Right hindlimb (tissue), 1 donor: Measurements from ENCODE around the gene ELF4.

Experiments
- DNase-seq: peaks from one replicate; pipeline ENCODE4 v3.0.0-alpha.2; 2018

Gene ELF4

DNA sequence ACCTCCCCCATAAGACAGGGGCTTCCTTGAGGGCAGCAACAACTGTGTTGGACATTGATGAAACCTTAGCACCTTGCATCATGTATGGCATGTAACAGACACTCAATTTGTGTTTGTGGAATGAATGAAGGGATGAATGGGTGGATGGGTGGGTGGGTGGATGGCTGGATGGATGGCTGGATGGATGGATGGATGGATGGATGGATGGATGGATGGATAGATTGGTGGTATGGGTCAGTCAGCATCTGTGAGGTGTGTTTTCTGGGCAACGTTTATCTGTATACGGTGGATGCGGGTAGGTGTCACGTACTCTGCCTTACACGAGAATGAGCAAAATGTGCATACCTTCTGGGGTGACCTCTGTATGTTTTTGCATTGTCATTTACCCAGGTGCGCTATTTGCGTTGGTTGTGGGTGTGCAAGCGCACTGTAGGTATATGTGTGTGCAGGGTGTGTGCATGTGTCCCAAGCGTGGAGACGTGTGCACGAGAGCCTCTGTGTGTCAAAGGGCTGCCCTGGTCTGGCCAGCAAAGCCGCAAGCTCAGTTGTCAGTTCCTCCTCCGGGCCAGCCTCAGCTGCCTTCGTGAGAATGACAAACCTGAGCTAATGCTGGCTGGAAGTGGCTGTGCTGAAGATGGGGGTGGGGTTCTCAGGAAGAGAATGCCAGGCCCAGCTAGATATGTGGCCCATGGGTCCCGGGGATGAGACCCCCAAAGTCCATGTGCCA is 26.5 kb downstream of the ELF4 start:
- DNase-seq, result no peak

DNA sequence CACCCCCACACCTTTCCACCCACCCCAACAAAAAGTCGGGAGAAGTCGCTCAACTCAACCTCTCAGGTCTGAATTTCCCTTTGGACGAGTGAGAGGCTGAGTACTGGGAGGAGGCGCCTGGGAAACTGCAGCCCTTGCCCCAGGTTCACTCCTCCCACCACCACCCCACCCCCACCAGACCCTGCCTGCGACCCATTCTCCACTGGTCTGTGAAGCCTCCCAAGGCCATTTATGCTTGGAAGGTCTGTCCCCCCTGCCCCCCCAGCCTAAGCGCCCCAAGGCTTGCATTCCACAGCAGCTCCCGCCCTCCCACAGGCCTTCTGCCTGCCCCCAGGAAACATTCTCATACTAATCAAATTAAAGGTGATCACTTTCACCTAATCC is 27.2 kb downstream of the ELF4 start:
- no peak for DNase-seq

- peak; percentile 41 for DNase-seq
These were observed 27.8 kb downstream of the ELF4 start for GRCh38 chrX:130082244-130083106.

DNA sequence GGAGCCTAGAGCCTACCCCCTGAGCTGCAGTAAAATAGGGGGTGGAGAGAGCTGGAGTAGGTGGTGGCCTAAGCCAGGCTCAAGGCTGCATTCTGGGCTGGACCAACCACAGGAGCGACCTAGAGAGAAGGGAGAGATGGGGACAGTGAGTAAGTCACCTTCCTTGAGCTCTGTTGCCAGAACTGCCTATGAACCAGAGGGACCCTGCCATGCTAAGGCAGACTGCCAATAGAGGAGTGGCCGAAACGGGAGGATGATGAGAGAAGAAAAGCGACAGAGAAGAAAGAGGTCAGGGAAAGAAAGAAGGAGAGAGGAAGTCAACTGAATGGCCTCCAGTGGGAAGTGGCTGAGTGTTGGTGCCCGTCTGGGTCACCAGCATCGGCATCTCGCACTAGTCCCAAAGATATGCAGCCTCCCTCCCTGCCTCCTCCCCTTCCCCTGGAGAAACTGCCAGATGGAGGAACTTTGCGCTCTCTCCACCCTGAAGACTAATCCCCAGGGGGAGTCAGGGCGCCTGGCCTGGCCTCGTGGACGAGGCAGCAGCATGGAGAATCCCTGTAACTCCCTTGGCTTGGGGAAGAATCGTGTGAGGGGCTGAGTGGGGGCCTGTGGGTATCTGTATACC is 28.8 kb downstream of the ELF4 start:
- DNase-seq, result no peak

- DNase-seq, result no peak
These were observed 29.4 kb downstream of the ELF4 start for GRCh38 chrX:130080791-130081367.

GRCh38 chrX:130079824-130080406 is 30.4 kb downstream of the ELF4 start:
- DNase-seq, result peak; percentile 55

GRCh38 chrX:130075777-130076176 is 34.5 kb downstream of the ELF4 start:
- no peak for DNase-seq

- no peak for DNase-seq
These were observed 38.0 kb downstream of the ELF4 start for GRCh38 chrX:130072345-130072740.

DNA sequence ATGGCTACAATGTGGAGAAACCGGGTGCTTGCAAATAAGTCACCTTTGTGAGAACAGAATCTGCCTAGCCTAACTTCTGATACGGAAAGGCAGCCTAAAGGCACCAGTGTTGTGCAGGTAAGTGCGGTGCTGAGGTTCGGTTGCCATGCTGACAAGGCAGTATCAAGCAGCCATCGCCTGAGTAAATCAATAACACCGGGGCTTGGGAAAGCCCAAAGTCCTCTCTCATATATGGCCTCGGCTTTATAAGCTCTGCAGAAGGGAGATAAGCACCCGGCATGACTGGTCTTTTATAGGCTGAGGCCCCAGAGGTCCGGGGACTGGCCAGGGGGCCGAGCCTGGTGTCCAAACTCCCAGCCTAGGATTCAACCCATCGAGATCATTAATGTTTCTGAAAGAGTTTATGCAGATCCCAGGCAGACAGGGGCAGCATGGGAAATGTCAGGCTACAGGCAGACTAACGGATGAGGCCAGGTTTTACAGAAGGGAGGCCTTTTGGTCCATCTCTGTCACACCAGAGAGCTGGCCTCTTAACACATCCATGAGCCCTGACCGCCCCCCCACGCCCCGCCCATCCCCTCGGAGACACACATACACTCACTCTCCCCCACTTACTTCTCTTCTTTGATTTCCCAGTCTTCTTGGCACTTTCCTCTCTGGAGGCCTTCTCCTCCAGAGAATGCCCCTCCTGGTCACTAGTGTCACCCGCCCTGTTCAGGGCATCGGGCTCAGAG is 38.5 kb downstream of the ELF4 start:
- DNase-seq, result no peak

DNA sequence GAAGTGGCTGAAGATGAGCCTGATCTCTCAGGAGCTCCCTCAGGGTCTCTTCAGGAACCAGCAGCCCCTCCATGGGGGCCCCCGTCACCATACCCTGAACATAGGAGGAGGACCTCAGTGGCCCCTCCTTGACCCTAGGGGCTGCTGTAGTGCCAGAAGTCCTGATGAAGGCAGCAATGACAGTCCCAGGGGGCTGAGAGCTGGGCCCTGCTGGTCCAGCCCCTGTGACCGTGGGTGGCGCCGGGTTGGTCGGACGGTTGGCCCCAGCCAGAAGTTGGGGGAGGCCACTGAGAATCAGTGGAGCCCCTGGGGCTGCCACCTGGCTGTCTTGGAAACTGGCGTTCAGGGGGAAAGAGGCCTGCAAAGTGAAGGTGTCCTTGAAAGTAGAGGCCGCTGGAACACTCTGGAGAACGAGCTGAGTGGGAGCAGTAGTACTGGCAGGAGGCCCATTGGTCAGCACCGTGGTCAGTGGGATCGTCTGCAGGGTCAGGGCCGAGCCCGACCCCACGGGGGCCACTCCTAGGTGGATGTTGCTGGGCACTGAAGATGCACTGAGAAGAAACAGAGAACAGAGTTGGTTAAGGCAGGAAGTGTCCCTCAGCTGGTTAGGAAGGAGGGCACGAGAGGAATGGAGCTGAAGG is 43.2 kb downstream of the ELF4 start:
- no peak for DNase-seq

DNA sequence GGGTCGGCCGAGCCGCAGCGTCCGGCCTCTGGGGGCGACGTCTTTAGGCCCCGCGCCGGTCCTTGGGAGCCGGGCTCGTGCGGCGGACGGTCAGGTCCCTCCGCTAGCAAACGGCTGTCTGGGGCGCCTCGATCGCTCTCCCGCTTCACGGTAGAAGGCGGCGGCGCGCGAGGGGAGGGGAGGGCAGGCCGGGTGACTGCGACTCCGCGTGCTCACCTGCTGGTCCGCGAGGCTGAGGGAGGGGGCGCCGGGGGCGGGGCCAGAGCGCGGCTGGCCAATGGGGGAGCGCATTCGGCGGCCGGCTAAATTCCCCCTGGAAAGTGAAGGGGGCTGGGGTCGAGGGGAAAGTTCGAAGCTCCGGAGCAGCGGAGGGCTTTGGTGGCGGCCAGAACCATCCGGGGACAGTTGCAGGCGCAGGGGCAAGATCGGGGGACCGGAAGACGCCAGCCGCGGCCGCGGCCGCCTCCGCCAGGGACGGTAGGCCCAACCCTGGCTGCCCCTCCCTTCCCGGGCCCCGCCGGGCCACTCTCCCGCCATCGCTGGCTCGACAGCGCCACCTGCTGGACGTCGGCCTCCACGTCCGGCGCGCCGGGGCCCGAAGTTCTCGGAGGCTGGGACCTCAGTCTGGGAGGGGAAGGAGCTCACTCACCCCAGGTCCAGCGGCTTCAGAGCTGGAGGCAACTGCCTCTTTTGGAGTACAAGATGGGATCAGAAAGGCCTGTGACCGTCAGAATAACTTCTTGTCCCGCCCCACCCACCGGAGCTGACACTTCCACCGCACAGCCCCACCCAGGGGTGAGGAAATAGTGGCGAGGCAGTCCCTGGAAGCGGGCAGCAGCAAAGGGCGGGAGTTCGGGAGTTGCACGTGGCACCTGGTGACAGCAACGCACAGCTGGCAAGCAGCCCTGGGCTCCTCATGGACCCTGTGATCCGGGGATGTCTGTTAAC is 49.9 kb downstream of the ELF4 start:
- DNase-seq, result peak; percentile 87

- DNase-seq, result no peak
These were observed 51.6 kb downstream of the ELF4 start for GRCh38 chrX:130058652-130059051.

DNA sequence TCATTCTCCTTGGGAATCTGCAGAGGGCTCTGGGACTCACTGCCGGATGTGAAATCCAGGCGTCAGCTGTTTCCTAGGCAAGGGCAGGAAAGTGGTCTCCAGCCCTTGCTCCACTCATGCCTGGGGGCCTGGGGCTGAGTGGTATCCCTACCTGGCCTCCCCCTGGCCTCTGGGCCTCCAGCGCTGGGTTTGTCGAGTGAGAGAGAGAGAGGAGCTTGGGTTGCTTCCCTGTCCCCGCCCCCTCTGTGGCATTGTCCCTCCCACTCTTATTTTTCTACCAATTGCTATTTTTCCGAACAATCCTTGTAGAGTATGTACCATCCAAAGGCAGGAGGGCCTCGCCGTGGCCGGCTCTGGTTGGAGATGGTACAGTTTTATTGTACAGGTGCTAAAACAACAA is 53.1 kb downstream of the ELF4 start:
- no peak for DNase-seq

GRCh38 chrX:130055899-130056298 is 54.4 kb downstream of the ELF4 start:
- DNase-seq, result no peak

DNA sequence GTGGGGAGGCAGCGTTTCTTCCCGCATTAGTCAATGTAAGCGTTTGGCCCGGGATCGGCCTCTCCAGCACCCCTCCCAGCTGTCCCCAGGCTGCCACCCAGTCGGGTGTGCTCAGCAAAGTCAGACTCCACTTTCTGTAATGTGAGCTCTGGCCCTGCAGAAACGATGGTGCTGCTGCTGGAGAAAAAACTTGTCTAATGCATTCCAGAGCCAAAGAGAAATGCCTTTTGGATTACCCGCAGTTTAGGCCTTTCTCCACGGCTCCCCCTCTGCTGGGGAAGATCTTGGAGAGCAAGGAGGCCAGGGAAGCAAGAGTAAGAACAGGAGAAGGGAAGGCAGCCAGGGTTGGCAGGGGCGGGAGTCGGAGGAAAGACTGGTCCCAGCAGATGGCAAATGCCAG is 55.2 kb downstream of the ELF4 start:
- DNase-seq, result peak; percentile 77

DNA sequence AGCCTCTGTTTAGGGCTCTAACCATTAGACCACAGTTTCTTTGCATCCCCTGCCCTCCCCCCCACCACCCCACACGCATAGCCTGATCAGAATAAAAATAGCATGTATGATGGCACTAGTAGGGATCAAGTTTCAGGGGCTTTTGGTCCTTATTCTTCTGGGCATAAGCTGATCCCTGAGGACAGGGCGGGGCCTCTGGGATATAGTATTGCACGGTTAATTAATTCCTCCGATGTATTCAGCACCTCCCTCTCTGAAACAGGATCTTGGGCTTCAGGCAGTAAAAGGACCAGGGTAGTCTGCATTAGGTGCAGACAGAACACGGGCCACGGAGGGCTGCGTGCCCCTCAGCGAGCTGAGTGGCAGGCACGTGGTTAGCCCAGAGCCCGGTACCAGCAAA is 57.1 kb downstream of the ELF4 start:
- DNase-seq, result no peak

DNA sequence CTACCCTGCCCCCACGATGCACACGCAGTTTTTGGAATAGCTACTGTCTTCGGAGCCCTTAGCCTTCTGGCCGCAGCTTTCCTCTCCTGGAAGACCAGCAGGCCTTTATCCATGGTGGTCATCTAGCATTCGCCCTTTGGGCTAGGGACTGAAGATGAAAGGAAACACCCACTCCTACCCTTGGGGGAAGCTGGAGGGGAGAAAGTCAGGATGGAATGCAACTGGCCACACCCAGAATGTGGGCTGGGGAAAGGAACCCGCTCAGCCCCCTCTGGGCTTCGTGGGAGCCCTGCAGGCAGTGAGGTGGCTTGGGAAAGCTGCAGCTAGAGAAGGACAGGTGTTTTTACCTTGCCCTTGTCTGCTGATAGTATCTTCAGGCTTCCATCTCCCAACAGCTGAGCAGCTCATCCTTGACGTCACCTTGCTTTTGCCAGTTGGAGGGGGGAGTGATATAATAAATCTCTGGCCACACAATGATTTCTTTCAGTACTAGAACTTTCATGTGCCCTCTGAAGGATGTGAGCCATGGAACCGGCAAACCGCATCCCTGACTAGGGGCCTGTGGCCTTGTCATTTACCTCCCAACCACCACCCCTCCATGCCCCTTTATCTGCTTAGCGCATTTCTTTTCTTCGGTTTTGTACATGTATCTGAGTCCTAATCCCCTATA is 59.0 kb downstream of the ELF4 start:
- no peak for DNase-seq

DNA sequence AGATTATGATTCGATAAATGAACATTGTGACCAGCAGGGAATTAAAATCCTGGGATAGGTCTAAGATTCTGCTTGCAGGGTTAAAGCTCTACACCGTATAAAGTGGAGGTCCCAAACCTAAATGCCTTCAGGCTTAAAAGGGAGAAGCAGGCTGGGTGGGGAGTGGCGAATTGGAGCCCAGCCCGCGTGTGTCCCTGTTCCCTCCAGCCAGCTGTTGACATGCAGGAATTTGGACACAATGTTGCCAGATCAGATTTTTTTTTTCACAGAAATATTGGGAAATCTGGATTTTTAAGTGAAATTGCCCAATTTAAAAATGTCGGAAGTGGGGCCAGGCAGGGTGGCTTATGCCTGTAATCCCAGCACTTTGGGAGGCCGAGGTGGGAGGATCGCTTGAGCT is 60.5 kb downstream of the ELF4 start:
- no peak for DNase-seq

DNA sequence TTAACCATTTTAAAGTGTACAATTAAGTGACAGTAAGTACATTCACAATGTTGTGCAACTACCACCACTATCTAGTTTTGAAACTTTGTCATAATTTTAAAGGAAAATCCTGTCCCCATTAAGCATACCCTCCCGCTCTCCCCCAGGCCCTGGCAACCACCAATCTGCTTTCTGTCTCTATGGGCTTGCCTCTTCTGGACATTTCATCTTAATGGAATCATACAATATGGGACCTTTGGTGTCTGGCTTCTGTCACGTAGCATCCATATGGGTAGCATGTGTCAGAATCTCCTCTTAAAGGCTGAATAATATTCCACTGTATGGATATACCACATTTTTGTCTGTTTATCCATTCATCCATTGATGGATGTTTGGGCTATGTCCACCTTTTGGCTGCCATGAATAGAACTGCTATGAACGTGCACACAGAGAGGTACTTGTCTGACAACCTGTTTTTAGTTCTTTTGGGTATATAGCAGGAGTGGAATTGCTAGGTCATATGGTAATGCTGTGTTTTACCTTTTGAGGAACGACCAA is 61.5 kb downstream of the ELF4 start:
- DNase-seq, result no peak

- DNase-seq, result no peak
These were observed 62.9 kb downstream of the ELF4 start for GRCh38 chrX:130047416-130047815.
